GM23338 (cell line): ENCODE measurements around the gene ABHD5. TPM values are rescaled to one million over a fixed set of nuclear protein-coding genes. Genes with fewer than 3 reads are reported as not detected.

Source experiments
- ATAC-seq: fragments of 200-7000 bp; cut with Tn5 transposase; 3 replicates; pipeline ENCODE4 v1.9.1; 2020
- DNase-seq: peaks from one replicate; pipeline ENCODE4 v3.0.0-alpha.2; 2015; ENCODE audit warnings: low spot score
- H2AFZ ChIP-seq: fragments of 200-600 bp; sonication (generic); 2 replicates; pipeline ENCODE4 v1.8.0; 2016; ENCODE audit warnings: antibody characterized with exemption, mild to moderate bottlenecking, moderate library complexity
- H3F3A ChIP-seq: fragments of 200-600 bp; sonication (generic); replicated peaks from 2 replicates; pipeline ENCODE4 v1.8.0; 2017; ENCODE audit warnings: antibody characterized with exemption, mixed run types, low read depth
- H3K27ac ChIP-seq: fragments of 200-600 bp; sonication (generic); 2 replicates; pipeline ENCODE4 v1.6.1; 2016; ENCODE audit warnings: low read depth
- H3K27me3 ChIP-seq: fragments of 200-600 bp; sonication (generic); 2 replicates; pipeline ENCODE4 v1.8.0; 2016; ENCODE audit warnings: mild to moderate bottlenecking, mixed run types, moderate library complexity; ENCODE audit not compliant: insufficient read depth
- H3K36me3 ChIP-seq: fragments of 200-600 bp; sonication (generic); 2 replicates; pipeline ENCODE4 v1.8.0; 2016; ENCODE audit warnings: mild to moderate bottlenecking; ENCODE audit not compliant: insufficient read depth
- H3K4me1 ChIP-seq: fragments of 200-600 bp; sonication (generic); 2 replicates; pipeline ENCODE4 v1.8.0; 2016; ENCODE audit warnings: mild to moderate bottlenecking, moderate library complexity; ENCODE audit not compliant: insufficient read depth
- H3K4me2 ChIP-seq: fragments of 200-600 bp; sonication (generic); 2 replicates; pipeline ENCODE4 v1.7.1; 2017; ENCODE audit warnings: mixed run types
- H3K4me3 ChIP-seq: fragments of 200-600 bp; sonication (generic); 2 replicates; pipeline ENCODE4 v1.6.1; 2016; ENCODE audit warnings: mixed run types
- H3K79me2 ChIP-seq: fragments of 200-600 bp; sonication (generic); replicated peaks from 2 replicates; pipeline ENCODE4 v1.8.0; 2017; ENCODE audit warnings: mild to moderate bottlenecking; ENCODE audit not compliant: insufficient read depth
- H3K9me2 ChIP-seq: fragments of 200-600 bp; sonication (generic); 2 replicates; pipeline ENCODE4 v1.8.0; 2017; ENCODE audit not compliant: insufficient read depth
- H4K20me1 ChIP-seq: fragments of 200-600 bp; sonication (generic); replicated peaks from 2 replicates; pipeline ENCODE4 v1.8.0; 2017; ENCODE audit warnings: mild to moderate bottlenecking; ENCODE audit not compliant: insufficient read depth
- H3K27ac Mint-ChIP-seq: 2 replicates; pipeline ENCODE4 v1.8.0; 2020; ENCODE audit warnings: inconsistent platforms, mild to moderate bottlenecking, moderate library complexity, mixed read lengths
- H3K27me3 Mint-ChIP-seq: 3 replicates; pipeline ENCODE4 v1.8.0; 2022; ENCODE audit warnings: low read depth, mild to moderate bottlenecking, moderate library complexity, mixed read lengths, inconsistent platforms; ENCODE audit not compliant: insufficient read depth, poor library complexity
- H3K36me3 Mint-ChIP-seq: 3 replicates; pipeline ENCODE4 v1.8.0; 2021; ENCODE audit warnings: low read depth, mild to moderate bottlenecking, inconsistent platforms, moderate library complexity, mixed read lengths
- H3K4me1 Mint-ChIP-seq: 3 replicates; pipeline ENCODE4 v1.8.0; 2020; ENCODE audit warnings: mild to moderate bottlenecking, inconsistent platforms, mixed read lengths
- H3K4me3 Mint-ChIP-seq: 3 replicates; pipeline ENCODE4 v1.8.0; 2021; ENCODE audit warnings: moderate library complexity, mild to moderate bottlenecking, inconsistent platforms, mixed read lengths
- H3K9me3 Mint-ChIP-seq: 3 replicates; pipeline ENCODE4 v1.8.0; 2020; ENCODE audit warnings: moderate library complexity, mild to moderate bottlenecking, inconsistent platforms, mixed read lengths
- CREB1 ChIP-seq: fragments of 250-450 bp; sonication (Bioruptor Pico); IDR thresholded peaks from 2 replicates; pipeline ENCODE4 v1.5.0; 2020; ENCODE audit warnings: low read depth, mild to moderate bottlenecking, moderate library complexity
- CTCF ChIP-seq, 2 experiments: fragments of 200-600 bp in 1 of 2; sonication (generic) in 1 of 2; conservative IDR thresholded peaks; 2 replicates each; pipeline versions ENCODE4 v1.5.1 to v1.6.1; 2016 to 2017; ENCODE audit warnings: antibody characterized with exemption in 2 of 2, low read depth in 2 of 2, mild to moderate bottlenecking in 2 of 2, moderate library complexity in 1 of 2
- ETS1 ChIP-seq: IDR thresholded peaks from 2 replicates; pipeline ENCODE4 v1.6.1; 2016; ENCODE audit warnings: antibody characterized with exemption
- EZH2phosphoT487 ChIP-seq: fragments of 200-600 bp; sonication (generic); IDR thresholded peaks from one replicate; pipeline ENCODE4 v1.8.1; 2018; ENCODE audit warnings: antibody characterized with exemption; ENCODE audit not compliant: unreplicated experiment
- NANOG ChIP-seq: IDR thresholded peaks from 2 replicates; pipeline ENCODE4 v1.6.1; 2016; ENCODE audit warnings: antibody characterized with exemption, borderline replicate concordance
- POLR2AphosphoS5 ChIP-seq: IDR thresholded peaks from 2 replicates; pipeline ENCODE4 v1.6.1; 2016; ENCODE audit warnings: antibody characterized with exemption, low read depth
- STAT1 ChIP-seq: IDR thresholded peaks from one replicate; pipeline ENCODE4 v1.6.1; 2016; ENCODE audit warnings: antibody characterized with exemption; ENCODE audit not compliant: unreplicated experiment
- ZNF114 ChIP-seq: fragments of 250-450 bp; sonication (Bioruptor Pico); IDR thresholded peaks from 2 replicates; pipeline ENCODE4 v1.5.0; 2020; ENCODE audit warnings: mild to moderate bottlenecking, moderate library complexity
- ZNF331 ChIP-seq: fragments of 250-450 bp; sonication (Bioruptor Pico); IDR thresholded peaks from 2 replicates; pipeline ENCODE4 v1.5.0; 2020; ENCODE audit warnings: low read depth, mild to moderate bottlenecking, moderate library complexity
- ZNF462 ChIP-seq: fragments of 250-450 bp; sonication (Bioruptor Pico); IDR thresholded peaks from 2 replicates; pipeline ENCODE4 v1.5.0; 2020; ENCODE audit warnings: mild to moderate bottlenecking, moderate library complexity
- polyA plus RNA-seq: library from polyadenylated mRNA; unstranded; fragments of >200 nt; fragmentation: Nextera tagmentation; extraction: Ambion mirVana; gene quantifications from 2 replicates; pipeline ENCODE4 v1.2.1, GENCODE V29; 2016
- total RNA-seq: library from RNA; depleted of rRNA; stranded (reverse); fragments of >200 nt; shearing (Covaris generic); gene quantifications from 2 replicates; pipeline ENCODE4 v1.2.3, GENCODE V29; 2014

ABHD5 gene
- total and polyA plus RNA-seq, 2 experiments from 2014 or later, result 12.1 to 12.3 TPM

GRCh38 chr3:43687499-43687811 lies 3.3 kb upstream of the ABHD5 start:
- peaks cover 10% of the 10 kb centered on the region; the same call in 2 of the 3 replicates for H3K36me3 Mint-ChIP-seq
- no peak overlapping the region for H3K4me3 Mint-ChIP-seq
- H3K27me3 Mint-ChIP-seq, result peaks cover 4% of the 10 kb centered on the region
- no peak overlapping the region for H3K4me3 ChIP-seq
- peaks cover 17% of the 10 kb centered on the region for H3K4me1 Mint-ChIP-seq
- H2AFZ ChIP-seq, result no peak overlapping the region
- H3K79me2 ChIP-seq, result peaks cover 8% of the 10 kb centered on the region; the same call in 1 of the 2 replicates
- no peak overlapping the region for H3K27ac ChIP-seq
- peaks cover 17% of the 10 kb centered on the region for H3K4me1 ChIP-seq
- H4K20me1 ChIP-seq, result no peaks in the 10 kb centered on the region
- H3K9me3 Mint-ChIP-seq, result peaks cover 8% of the 10 kb centered on the region; the same call in 2 of the 3 replicates
- no peak for ATAC-seq
- no peak overlapping the region for H3K27ac Mint-ChIP-seq
- no peak for DNase-seq
- TF ChIP-seq ZNF331 (no peak), NANOG (no peak), ZNF462 (CRISPR knock-in tag) (no peak), CTCF (conservative IDR thresholded peaks at IDR 0.05; ENCODE audit: low read depth in 2 of 2) (no peak), EZH2phosphoT487 (no peak), ZNF114 (CRISPR knock-in tag) (no peak), ETS1 (no peak), STAT1 (no peak), POLR2AphosphoS5 (no peak), CREB1 (no peak)
- 0 out of 2 replicates have a peak, but pooled peaks cover 9% of the 10 kb centered on the region for H3F3A ChIP-seq
- no peak overlapping the region for H3K4me2 ChIP-seq
- no peaks in the 10 kb centered on the region for H3K36me3 ChIP-seq
- no peaks in the 10 kb centered on the region for H3K27me3 ChIP-seq
- H3K9me2 ChIP-seq, result 0 out of 2 replicates have a peak, but pooled peaks cover 5% of the 10 kb centered on the region
